Activated CD8-positive, alpha-beta memory T cell treated with anti-CD3 and anti-CD28 coated beads, Interleukin-2, amount 10 ng/mL, durations not matched to agents 7 days and 5 days (primary cell): Measurements from ENCODE around the gene SEPTIN2. TPM values are rescaled to one million over a fixed set of nuclear protein-coding genes. Genes with fewer than 3 reads are reported as not detected.
A peak's percentile ranks its signal among the peaks of the same experiment; 100 is the strongest.

Source experiments
- ATAC-seq: fragments of 150-1000 bp; cut with Tn5 transposase; one replicate; pipeline ENCODE4 v1.10.0; 2021; ENCODE audit warnings: moderate library complexity
- CTCF ChIA-PET: fragments of 350-600 bp; sonication (Branson Sonifier 250); formaldehyde crosslinking; loops from one replicate; lab custom pipeline; 2021; ENCODE audit warnings: antibody characterized with exemption; lab: Charles Lee
- DNase-seq: peaks from one replicate; pipeline ENCODE4 v3.0.0-alpha.2; 2020
- H3K27ac Mint-ChIP-seq: one replicate; pipeline ENCODE4 v1.8.0; 2021; ENCODE audit warnings: mild to moderate bottlenecking, mixed read lengths
- H3K27me3 Mint-ChIP-seq: one replicate; pipeline ENCODE4 v1.8.0; 2021; ENCODE audit warnings: mixed read lengths
- H3K36me3 Mint-ChIP-seq: one replicate; pipeline ENCODE4 v1.8.0; 2021; ENCODE audit warnings: mild to moderate bottlenecking, mixed read lengths
- H3K4me1 Mint-ChIP-seq: one replicate; pipeline ENCODE4 v1.8.0; 2021; ENCODE audit warnings: mixed read lengths
- H3K4me3 Mint-ChIP-seq: one replicate; pipeline ENCODE4 v1.8.0; 2021; ENCODE audit warnings: mild to moderate bottlenecking, moderate library complexity, mixed read lengths
- H3K9me3 Mint-ChIP-seq: one replicate; pipeline ENCODE4 v1.8.0; 2022; ENCODE audit warnings: low read depth, mixed read lengths
- total RNA-seq, 2 experiments: library from RNA; stranded (reverse); gene quantifications; one replicate each; pipeline ENCODE4 v1.2.3, GENCODE V29; 2021

Gene SEPTIN2
- total RNA-seq, 2 experiments from 2014 or later = 242 to 290 TPM

DNA sequence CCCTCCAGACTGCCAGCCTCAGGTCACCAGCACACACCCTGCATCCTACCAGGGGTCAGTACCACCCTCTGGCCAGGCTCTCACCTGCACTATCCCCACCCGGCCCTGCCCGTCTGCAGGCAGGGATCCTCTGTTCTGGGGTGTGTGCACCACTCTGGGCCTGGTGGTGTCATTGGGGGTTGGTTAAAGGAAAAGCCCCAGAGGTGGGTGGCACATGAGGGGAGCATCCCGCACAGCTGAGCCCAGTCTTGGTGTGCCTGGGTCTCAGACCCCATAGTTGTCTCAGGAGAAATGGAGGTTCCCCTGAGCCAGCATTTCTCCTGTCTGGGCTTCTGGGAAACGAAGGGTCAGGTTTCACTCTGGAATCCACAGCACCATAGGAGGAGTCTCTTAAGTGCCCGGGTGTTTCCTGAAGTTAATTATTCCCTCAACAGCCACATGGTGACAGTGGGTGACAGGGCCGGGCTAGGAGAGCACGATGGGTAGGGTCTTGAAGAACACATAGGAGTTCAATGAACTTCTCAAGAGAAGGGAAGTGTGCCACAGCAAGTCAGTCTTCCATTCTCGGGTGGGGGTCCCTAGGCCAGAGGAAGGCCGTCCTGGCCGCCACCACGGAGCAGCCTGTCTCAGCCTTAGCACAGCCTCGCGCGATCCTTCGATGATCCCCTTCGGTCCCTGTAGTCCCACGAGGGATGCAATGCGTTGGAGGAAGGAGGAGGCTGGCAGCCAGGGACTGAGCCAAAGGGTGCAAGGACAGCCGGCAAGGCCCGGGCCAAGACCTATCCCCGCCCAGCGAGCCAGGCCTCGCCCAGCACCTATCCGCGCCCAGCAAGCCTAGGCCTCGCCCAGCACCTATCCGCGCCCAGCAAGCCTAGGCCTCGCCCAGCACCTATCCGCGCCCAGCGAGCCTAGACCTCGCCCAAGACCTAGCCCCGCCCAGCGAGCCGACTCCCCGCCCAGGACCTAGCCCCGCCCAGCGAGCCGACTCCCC is 39.2 kb downstream of the SEPTIN2 start:
- peak overlapping the region; percentile 45 for H3K27ac Mint-ChIP-seq
- H3K4me1 Mint-ChIP-seq = peaks cover 26% of the 10 kb centered on the region
- peaks cover 34% of the 10 kb centered on the region for H3K36me3 Mint-ChIP-seq
- H3K4me3 Mint-ChIP-seq = no peak overlapping the region
- DNase-seq (peak; percentile 74), ATAC-seq (no peak)
- no peaks in the 10 kb centered on the region for H3K9me3 Mint-ChIP-seq
- H3K27me3 Mint-ChIP-seq = no peaks in the 10 kb centered on the region
- CTCF ChIA-PET = no interaction called here

DNA sequence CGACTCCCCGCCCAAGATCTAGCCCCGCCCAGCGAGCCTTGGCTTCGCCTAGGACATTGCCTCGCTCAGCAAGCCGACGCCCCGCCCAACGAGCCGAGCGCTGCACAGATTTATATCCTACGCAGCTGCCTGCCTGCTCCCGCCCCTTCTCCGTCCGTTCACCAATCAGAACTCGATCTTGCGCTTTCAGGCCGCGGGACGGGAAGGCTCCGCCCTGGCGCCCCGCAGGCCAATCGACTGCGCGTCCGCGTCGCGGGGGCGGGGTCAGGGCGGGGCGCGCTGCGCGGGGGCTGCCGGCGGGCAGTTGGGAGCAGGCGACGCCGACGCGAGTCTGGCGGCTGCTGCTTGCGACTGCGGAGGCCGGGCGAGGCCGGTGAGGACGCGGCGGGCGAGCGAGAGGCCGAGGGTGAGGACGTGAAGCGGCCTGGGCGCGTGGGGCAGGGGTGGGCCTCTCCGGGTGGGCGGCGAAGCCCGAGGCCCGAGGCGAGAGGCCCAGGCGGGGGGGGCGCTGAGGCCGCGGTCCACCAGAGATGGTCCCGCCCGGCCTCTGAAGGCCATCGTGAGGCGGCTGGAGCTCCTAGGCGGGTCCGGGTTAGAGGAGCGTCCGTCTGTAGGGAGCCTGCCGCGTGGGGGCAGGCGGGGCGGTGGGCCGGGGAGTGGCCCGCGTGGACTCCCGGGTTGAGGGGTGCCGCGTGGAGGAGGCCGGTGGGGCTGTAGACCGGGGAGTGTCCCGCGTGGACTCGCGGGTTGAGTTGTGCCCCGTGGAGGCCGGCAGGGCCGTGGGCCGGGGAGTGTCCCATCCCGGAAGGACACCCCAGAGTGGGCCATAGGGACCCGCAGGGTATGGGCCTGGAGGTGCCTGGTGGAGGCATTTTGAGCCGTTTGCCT is 40.5 kb downstream of the SEPTIN2 start, which contains the start of gene FARP2:
TSS of gene FARP2 (plus strand) at position 303 of the 888 bp plus-strand sequence. CDS start 16,823 bp downstream, outside the sequence.
- DNase-seq = peak; percentile 98
- peak within 1 kb of the TSS; percentile 89 for H3K27ac Mint-ChIP-seq
- H3K4me1 Mint-ChIP-seq = peaks cover 23% of the 10 kb centered on the region
- peak within 1 kb of the TSS; percentile 74 for H3K4me3 Mint-ChIP-seq
- ATAC-seq = peak; percentile 97
- peaks cover 23% of the 10 kb centered on the region for H3K36me3 Mint-ChIP-seq
- H3K9me3 Mint-ChIP-seq = no peaks in the 10 kb centered on the region
- no peaks in the 10 kb centered on the region for H3K27me3 Mint-ChIP-seq
- CTCF ChIA-PET = no interaction called here

DNA sequence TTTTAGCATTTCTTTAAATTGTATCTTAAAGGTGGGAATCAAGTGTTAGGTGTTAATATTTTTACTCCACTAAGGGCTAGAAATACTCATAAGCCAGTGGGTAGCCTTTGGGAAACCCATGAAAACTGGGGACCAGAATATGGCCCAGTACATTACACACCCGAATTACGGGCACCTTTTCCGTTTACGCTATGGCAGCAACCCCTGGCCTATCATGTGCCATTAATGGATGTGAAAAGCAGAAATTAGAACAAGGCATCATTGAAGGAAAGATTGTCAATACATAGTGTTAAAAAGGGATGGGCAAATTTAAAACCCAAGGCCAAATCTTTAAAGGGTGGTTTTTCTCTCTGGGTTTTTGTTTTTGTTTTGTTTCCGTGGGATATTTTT is 41.1 kb downstream of the SEPTIN2 start:
- Mint-ChIP-seq H3K4me3 (peak overlapping the region; percentile 74), H3K36me3 (peaks cover 18% of the 10 kb centered on the region), H3K4me1 (peaks cover 22% of the 10 kb centered on the region), H3K27ac (peak overlapping the region; percentile 76), H3K27me3 (no peaks in the 10 kb centered on the region), H3K9me3 (no peaks in the 10 kb centered on the region)
- CTCF ChIA-PET = no interaction called here
- ATAC-seq = no peak
- no peak for DNase-seq

DNA sequence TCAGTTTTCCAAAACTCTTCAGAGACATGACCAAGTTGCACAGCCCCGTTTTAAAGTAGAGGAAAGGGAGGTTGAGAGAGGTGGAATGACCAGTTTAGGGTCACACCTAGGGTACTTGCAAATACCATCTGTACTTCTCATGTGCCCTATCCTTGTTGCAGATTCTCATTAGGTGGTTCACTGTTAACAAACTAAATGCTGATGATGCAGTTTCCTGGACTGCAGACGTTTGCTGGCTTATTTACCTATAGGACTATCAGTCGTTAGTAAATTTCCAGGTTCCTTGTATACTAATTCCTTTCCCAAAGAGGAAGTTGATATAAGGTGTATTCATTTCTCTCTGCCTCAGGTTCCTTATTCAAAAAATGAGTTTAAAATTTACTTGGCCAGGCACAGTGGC is 41.8 kb downstream of the SEPTIN2 start:
- H3K27me3 Mint-ChIP-seq = no peaks in the 10 kb centered on the region
- H3K9me3 Mint-ChIP-seq = no peaks in the 10 kb centered on the region
- CTCF ChIA-PET = no interaction called here
- peaks cover 14% of the 10 kb centered on the region for H3K36me3 Mint-ChIP-seq
- DNase-seq (no peak), ATAC-seq (no peak)
- H3K27ac Mint-ChIP-seq = no peak overlapping the region
- H3K4me3 Mint-ChIP-seq = peak overlapping the region; percentile 74
- H3K4me1 Mint-ChIP-seq = peaks cover 18% of the 10 kb centered on the region

DNA sequence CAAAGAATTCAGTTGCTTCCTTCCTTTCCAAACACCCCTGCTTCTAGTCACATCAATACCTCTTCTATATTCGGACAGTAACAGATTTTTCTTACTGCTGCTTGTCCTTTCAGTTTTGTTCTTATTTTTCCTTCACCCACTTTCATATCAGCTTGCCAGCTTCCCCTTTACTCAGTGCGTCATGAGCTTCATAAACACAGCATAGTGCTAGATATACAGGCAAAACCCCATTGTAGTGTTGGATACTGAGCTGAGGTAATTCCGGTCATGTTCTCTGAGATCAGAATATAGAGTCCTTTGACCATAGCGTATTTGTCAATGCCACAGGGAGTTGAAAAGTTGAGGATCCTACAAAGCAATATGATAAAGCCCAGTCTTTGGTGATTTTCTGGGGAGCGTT is 42.7 kb downstream of the SEPTIN2 start:
- ATAC-seq (no peak), DNase-seq (no peak)
- no peaks in the 10 kb centered on the region for H3K9me3 Mint-ChIP-seq
- peaks cover 18% of the 10 kb centered on the region for H3K4me1 Mint-ChIP-seq
- H3K27ac Mint-ChIP-seq = no peak overlapping the region
- peak overlapping the region; percentile 29 for H3K4me3 Mint-ChIP-seq
- CTCF ChIA-PET = interaction anchor here (0.7 to 1.5 kb wide), 2 partner anchors 8 to 34 kb away, joined by 3 to 4 read pairs; no protein-coding TSS in a partner anchor
- peaks cover 9% of the 10 kb centered on the region for H3K36me3 Mint-ChIP-seq
- H3K27me3 Mint-ChIP-seq = no peaks in the 10 kb centered on the region

DNA sequence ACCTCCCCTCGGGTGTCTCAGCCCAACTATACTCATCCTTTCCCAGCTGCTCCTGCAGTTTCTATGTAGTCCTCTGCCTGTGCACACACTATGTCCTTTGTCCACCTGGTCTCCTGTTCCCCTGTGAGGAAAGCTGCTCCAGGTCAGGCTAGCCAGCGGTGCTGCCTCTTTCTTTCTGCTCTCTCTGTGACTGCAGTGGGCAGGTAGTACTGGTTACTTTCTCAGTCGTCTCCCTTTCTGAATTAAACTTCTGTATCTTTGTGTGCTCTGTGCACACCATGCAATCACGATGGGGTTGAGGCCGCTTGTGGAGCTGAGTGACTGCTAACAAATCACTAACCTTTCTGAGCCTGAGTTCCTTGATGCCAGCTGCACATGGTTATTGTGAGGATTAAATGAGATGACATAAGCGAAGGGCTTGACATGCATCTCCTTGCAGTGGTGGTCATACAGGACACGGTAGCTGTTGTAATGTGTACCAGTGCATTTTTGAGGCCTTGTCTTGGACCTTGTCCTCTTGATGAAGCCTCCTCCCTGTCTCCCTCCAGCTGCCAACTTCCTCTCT is 43.8 kb downstream of the SEPTIN2 start:
- no peak overlapping the region for H3K4me3 Mint-ChIP-seq
- peaks cover 4% of the 10 kb centered on the region for H3K36me3 Mint-ChIP-seq
- CTCF ChIA-PET = interaction anchor here (0.6 to 1.2 kb wide), 3 partner anchors 9 to 77 kb away, joined by 3 read pairs; no protein-coding TSS in a partner anchor
- no peak for DNase-seq
- peaks cover 20% of the 10 kb centered on the region for H3K4me1 Mint-ChIP-seq
- no peaks in the 10 kb centered on the region for H3K27me3 Mint-ChIP-seq
- ATAC-seq = no peak
- H3K27ac Mint-ChIP-seq = no peak overlapping the region
- no peaks in the 10 kb centered on the region for H3K9me3 Mint-ChIP-seq

DNA sequence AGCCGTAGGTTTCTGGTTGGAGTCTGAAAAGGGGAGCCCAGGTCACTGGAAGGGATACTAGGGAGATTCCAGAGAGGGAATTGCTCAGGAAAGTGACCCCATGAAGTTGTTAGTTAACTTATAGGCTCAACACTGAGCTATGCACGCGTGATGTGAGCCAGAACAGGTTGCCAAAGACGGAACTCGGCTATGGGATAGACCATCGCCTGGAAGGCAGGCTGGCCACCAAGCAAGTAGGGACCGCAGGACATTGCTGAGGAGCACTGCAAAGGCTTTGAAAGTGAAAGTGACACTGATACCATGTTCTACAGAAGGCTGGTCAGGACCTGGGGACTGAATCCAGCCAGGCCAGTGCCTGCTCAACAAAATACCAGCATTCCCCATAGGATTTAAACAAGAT is 47.7 kb downstream of the SEPTIN2 start:
- Mint-ChIP-seq H3K27me3 (no peaks in the 10 kb centered on the region), H3K9me3 (no peaks in the 10 kb centered on the region), H3K27ac (no peak overlapping the region), H3K4me1 (peaks cover 7% of the 10 kb centered on the region), H3K36me3 (no peaks in the 10 kb centered on the region), H3K4me3 (no peak overlapping the region)
- CTCF ChIA-PET = no interaction called here
- ATAC-seq = no peak
- no peak for DNase-seq

DNA sequence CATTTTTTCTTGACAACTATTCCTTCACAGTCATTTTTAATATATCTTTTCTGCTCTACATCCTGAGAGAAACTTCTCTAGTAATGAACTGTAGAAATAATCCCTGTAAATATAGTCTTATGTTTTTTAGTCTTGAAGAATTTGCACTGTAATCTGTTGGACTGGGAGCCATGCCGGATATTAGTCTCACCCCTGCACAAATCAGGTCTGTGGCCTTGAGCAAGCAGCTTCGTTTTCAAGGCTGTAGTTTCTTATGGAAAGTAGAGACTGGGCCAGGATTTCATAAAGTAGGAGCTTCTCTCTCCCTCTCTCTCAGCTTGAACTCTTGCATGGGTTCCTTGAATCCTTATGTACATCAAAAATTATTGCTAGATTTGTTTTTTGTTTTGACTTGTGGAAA is 49.1 kb downstream of the SEPTIN2 start:
- ATAC-seq (no peak), DNase-seq (no peak)
- Mint-ChIP-seq H3K4me3 (no peak overlapping the region), H3K4me1 (peaks cover 1% of the 10 kb centered on the region), H3K9me3 (no peaks in the 10 kb centered on the region), H3K27ac (no peak overlapping the region), H3K36me3 (no peaks in the 10 kb centered on the region), H3K27me3 (no peaks in the 10 kb centered on the region)
- CTCF ChIA-PET = no interaction called here

DNA sequence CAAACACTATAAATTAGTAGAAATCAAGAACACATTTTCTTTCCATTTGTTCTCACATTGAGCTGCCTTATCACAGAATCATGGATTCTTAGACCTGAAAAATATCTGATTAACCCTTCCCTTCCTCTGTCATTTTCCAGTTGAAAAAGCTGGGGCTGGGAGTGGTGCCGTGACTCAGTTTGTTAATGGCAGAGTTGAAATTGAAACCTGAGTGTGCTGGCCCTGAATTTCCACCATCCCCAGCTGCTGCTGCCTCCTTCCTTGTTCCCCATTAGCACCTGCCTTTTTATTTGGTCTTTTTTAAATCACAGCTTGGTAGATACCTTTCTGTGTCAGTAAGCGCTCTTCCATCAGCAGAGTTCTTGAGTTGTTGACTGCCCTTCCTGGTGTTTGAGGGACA is 51.0 kb downstream of the SEPTIN2 start:
- CTCF ChIA-PET = interaction anchor here (0.9 to 1.1 kb wide), 2 partner anchors 8 to 512 kb away, joined by 3 read pairs; no protein-coding TSS in a partner anchor
- H3K27me3 Mint-ChIP-seq = no peaks in the 10 kb centered on the region
- H3K4me1 Mint-ChIP-seq = peaks cover 1% of the 10 kb centered on the region
- H3K36me3 Mint-ChIP-seq = no peaks in the 10 kb centered on the region
- no peak overlapping the region for H3K27ac Mint-ChIP-seq
- no peak for ATAC-seq
- no peak for DNase-seq
- no peak overlapping the region for H3K4me3 Mint-ChIP-seq
- H3K9me3 Mint-ChIP-seq = no peaks in the 10 kb centered on the region

DNA sequence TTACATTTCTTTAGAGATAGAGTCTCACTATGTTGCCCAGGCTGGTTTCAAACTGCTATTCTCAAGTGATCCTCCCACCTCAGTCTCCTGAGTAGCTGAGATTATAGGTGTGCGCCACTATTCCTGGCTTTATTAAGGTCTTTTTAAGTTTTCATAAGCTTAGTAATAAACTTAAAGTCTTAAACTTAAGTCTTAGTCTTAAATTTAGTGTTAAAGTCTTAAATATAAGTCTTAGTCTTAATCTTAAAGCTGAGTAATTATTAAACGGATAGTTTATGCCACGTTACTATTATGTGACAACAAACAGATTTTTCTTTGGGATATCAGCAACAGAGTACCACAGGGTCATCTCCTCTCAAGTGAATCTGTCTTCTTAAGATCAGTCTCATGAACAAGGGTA is 52.9 kb downstream of the SEPTIN2 start:
- no peak overlapping the region for H3K4me3 Mint-ChIP-seq

DNA sequence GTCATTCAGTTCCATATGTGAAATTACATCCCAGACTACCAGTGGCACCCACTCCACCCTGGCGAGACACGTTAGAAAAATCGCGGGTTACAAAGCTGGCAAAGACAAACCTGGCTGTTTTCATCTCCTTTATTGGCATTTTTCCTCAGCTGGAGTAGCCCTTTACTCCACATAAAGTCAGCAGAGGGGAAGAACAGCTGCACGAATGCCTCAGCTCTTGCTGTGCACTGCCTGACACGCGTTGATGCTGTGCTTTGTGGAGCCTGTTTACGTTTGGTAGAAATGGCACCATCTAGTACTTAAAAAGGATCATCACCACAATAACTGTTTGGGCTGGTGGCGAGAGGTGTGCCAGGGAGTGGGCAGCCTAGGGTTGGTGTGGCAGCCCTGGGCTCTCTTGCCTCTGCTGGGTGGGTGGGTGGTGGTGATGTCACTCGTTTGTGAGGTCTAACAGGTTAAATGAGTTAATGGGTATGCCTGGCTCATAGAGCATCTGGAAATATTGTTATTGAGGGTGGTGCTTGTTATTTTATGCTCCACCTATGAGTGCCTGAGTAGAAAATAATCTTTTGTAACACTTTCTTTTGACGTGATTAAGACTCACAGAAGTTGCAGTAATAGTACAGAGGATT is 56.8 kb downstream of the SEPTIN2 start:
- ATAC-seq (no peak), DNase-seq (no peak)
- Mint-ChIP-seq H3K27me3 (no peaks in the 10 kb centered on the region), H3K36me3 (peaks cover 12% of the 10 kb centered on the region), H3K27ac (no peak overlapping the region), H3K4me1 (peaks cover 7% of the 10 kb centered on the region), H3K4me3 (no peak overlapping the region), H3K9me3 (no peaks in the 10 kb centered on the region)
- CTCF ChIA-PET = interaction anchor here (0.5 to 1.2 kb wide), 2 partner anchors 9 to 208 kb away, joined by 3 read pairs; no protein-coding TSS in a partner anchor

More for the DNA sequence above, 52.9 kb downstream of the SEPTIN2 start:
- DNase-seq (no peak), ATAC-seq (no peak)
- H3K27me3 Mint-ChIP-seq = no peaks in the 10 kb centered on the region
- H3K36me3 Mint-ChIP-seq = no peaks in the 10 kb centered on the region
- no peaks in the 10 kb centered on the region for H3K9me3 Mint-ChIP-seq
- H3K4me1 Mint-ChIP-seq = peaks cover under 1% of the 10 kb centered on the region
- no peak overlapping the region for H3K27ac Mint-ChIP-seq
- CTCF ChIA-PET = no interaction called here

DNA sequence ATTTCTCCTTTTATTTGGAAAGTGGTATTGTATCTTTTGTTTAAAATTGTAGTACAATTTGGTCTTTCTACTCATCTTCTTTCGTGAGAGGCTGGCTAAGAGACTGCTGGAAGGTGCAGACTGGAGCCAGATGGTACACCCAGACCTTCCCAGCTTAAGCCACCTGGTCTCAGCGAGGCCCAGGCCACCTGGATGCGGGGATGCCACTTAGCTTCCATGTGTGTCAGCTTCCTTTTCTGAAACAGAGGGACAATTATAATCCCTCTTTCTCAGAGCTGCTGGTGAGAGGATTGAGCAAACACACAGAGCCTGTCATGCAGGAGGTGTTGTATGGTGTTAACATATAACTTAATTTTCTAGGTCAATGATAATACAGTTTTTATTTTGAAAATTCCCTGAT is 57.7 kb downstream of the SEPTIN2 start:
- no peak overlapping the region for H3K27ac Mint-ChIP-seq
- H3K27me3 Mint-ChIP-seq = no peaks in the 10 kb centered on the region
- no peak for DNase-seq
- ATAC-seq = no peak
- H3K4me3 Mint-ChIP-seq = no peak overlapping the region
- CTCF ChIA-PET = no interaction called here
- H3K9me3 Mint-ChIP-seq = no peaks in the 10 kb centered on the region
- peaks cover 13% of the 10 kb centered on the region for H3K36me3 Mint-ChIP-seq
- H3K4me1 Mint-ChIP-seq = peaks cover 7% of the 10 kb centered on the region
